IMR-90 (cell line): ENCODE data around the gene SLC2A13. TPM values are rescaled to one million over a fixed set of nuclear protein-coding genes. Genes with fewer than 3 reads are reported as not detected.

Experiments
- ATAC-seq: fragments of 200-7000 bp; cut with Tn5 transposase; 2 replicates; pipeline ENCODE4 v1.9.1; 2020; ENCODE audit warnings: low read depth, mild to moderate bottlenecking, moderate library complexity
- BruUV-seq: library from RNA; stranded (reverse); fragments of 400-500 nt; replicated peaks from 2 replicates; lab custom pipeline; 2021; lab: Mats Ljungman, UMichigan
- CTCF ChIA-PET: fragments of 300-600 bp; formaldehyde crosslinking; extraction: SDS; loops from one replicate; lab custom pipeline; 2021; ENCODE audit warnings: antibody characterized with exemption; lab: Yijun Ruan, JAX
- POLR2A ChIA-PET: fragments of 300-600 bp; sonication (Branson Sonifier 250); formaldehyde crosslinking; loops from one replicate; lab custom pipeline; 2022; ENCODE audit warnings: antibody characterized with exemption; ENCODE audit not compliant: unreplicated experiment; lab: Charles Lee
- DNase-seq: peaks from one replicate; pipeline ENCODE4 v3.0.0; 2013
- H2AFZ ChIP-seq: replicated peaks from 2 replicates; pipeline ENCODE3; 2013; ENCODE audit warnings: low read length, mild to moderate bottlenecking; ENCODE audit not compliant: poor library complexity
- H2AK5ac ChIP-seq: 2 replicates; pipeline ENCODE4 v1.6.1; 2013; ENCODE audit warnings: low read depth, low read length, inconsistent platforms
- H2AK9ac ChIP-seq: replicated peaks from 2 replicates; pipeline ENCODE3; 2013; ENCODE audit warnings: mild to moderate bottlenecking, low read depth, low read length, moderate library complexity; ENCODE audit not compliant: poor library complexity
- H2BK120ac ChIP-seq: 2 replicates; pipeline ENCODE4 v1.6.1; 2013; ENCODE audit warnings: low read depth, low read length, inconsistent platforms
- H2BK15ac ChIP-seq: 3 replicates; pipeline ENCODE4 v1.6.1; 2013; ENCODE audit warnings: low read depth, low read length, inconsistent platforms
- H2BK20ac ChIP-seq: 2 replicates; pipeline ENCODE4 v1.6.1; 2013; ENCODE audit warnings: low read depth, mild to moderate bottlenecking, inconsistent platforms, low read length, moderate library complexity
- H2BK5ac ChIP-seq: 2 replicates; pipeline ENCODE4 v1.6.1; 2013; ENCODE audit warnings: mild to moderate bottlenecking, low read depth, low read length, inconsistent platforms; ENCODE audit not compliant: poor library complexity, severe bottlenecking
- H3K14ac ChIP-seq: replicated peaks from 2 replicates; pipeline ENCODE4 v1.6.1; 2013; ENCODE audit warnings: low read depth, low read length, inconsistent platforms
- H3K18ac ChIP-seq: 2 replicates; pipeline ENCODE4 v1.6.1; 2013; ENCODE audit warnings: low read depth, low read length, control low read depth
- H3K23ac ChIP-seq: 2 replicates; pipeline ENCODE4 v1.6.1; 2013; ENCODE audit warnings: low read depth, low read length, inconsistent platforms
- H3K27ac ChIP-seq: 2 replicates; pipeline ENCODE4 v1.5.1; 2013; ENCODE audit warnings: mild to moderate bottlenecking, control low read depth, low read length; ENCODE audit not compliant: insufficient read depth
- H3K27me3 ChIP-seq: 2 replicates; pipeline ENCODE4 v1.6.1; 2013; ENCODE audit warnings: low read length; ENCODE audit not compliant: control insufficient read depth, insufficient read depth
- H3K36me3 ChIP-seq: 2 replicates; pipeline ENCODE4 v1.6.1; 2013; ENCODE audit warnings: low read length, mixed read lengths; ENCODE audit not compliant: control insufficient read depth, insufficient read depth
- H3K4ac ChIP-seq: 2 replicates; pipeline ENCODE4 v1.6.1; 2013; ENCODE audit warnings: low read depth, low read length, inconsistent platforms
- H3K4me1 ChIP-seq: 2 replicates; pipeline ENCODE4 v1.6.1; 2013; ENCODE audit warnings: low read length, mixed read lengths; ENCODE audit not compliant: control insufficient read depth, insufficient read depth
- H3K4me2 ChIP-seq: 2 replicates; pipeline ENCODE4 v1.6.1; 2013; ENCODE audit warnings: low read depth, mild to moderate bottlenecking, control low read depth, low read length, moderate library complexity
- H3K4me3 ChIP-seq: 2 replicates; pipeline ENCODE4 v1.5.1; 2013; ENCODE audit warnings: low read depth, mild to moderate bottlenecking, control low read depth, low read length, moderate library complexity; ENCODE audit not compliant: insufficient read depth
- H3K56ac ChIP-seq: 2 replicates; pipeline ENCODE4 v1.6.1; 2013; ENCODE audit warnings: low read length, inconsistent platforms; ENCODE audit not compliant: insufficient read depth; ENCODE audit errors: extremely low read depth
- H3K79me1 ChIP-seq, 2 experiments: 2 replicates each; pipeline ENCODE4 v1.6.1; 2013; ENCODE audit warnings: low read length in 2 of 2, inconsistent platforms in 1 of 2, low read depth in 1 of 2
- H3K9ac ChIP-seq: 2 replicates; pipeline ENCODE4 v1.6.1; 2013; ENCODE audit warnings: low read depth, low read length, control low read depth
- H3K9me1 ChIP-seq: 2 replicates; pipeline ENCODE4 v1.6.1; 2013; ENCODE audit warnings: low read length, inconsistent platforms; ENCODE audit not compliant: insufficient read depth
- H3K9me3 ChIP-seq: 2 replicates; pipeline ENCODE4 v1.6.1; 2013; ENCODE audit warnings: low read length; ENCODE audit not compliant: control insufficient read depth, insufficient read depth
- H4K20me1 ChIP-seq: 2 replicates; pipeline ENCODE4 v1.6.1; 2013; ENCODE audit warnings: low read length, inconsistent platforms; ENCODE audit not compliant: insufficient read depth
- H4K5ac ChIP-seq: 2 replicates; pipeline ENCODE4 v1.6.1; 2013; ENCODE audit warnings: mild to moderate bottlenecking, low read depth, low read length, control low read depth
- H4K8ac ChIP-seq, 2 experiments: 2 replicates each; pipeline ENCODE4 v1.6.1; 2013; ENCODE audit warnings: low read depth in 2 of 2, low read length in 2 of 2, control low read depth in 1 of 2, inconsistent platforms in 1 of 2
- H4K91ac ChIP-seq: 2 replicates; pipeline ENCODE4 v1.6.1; 2013; ENCODE audit warnings: low read depth, low read length, inconsistent platforms; ENCODE audit not compliant: insufficient read depth
- FOS ChIP-seq: fragments of 150-350 bp; IDR thresholded peaks from 2 replicates; pipeline ENCODE4 v1.6.1; 2016; ENCODE audit warnings: low read depth, low read length
- WGBS, 2 experiments: methylation state at CpG; one replicate each; pipeline versions ENCODE4 v1.1.5 to v1.1.7; 2013; ENCODE audit warnings: missing lambda C conversion rate in 2 of 2; ENCODE audit not compliant: insufficient read length in 1 of 2; ENCODE audit errors: extremely low coverage in 2 of 2; 5-methylcytosine and 5-hydroxymethylcytosine counted together
- dilution Hi-C: fragments of 300-500 bp; cut with HindIII; formaldehyde crosslinking; loops from one replicate; pipeline ENCODE4 v1.14.3; 2018; ENCODE audit warnings: low sequenced_read_pairs; ENCODE audit not compliant: unreplicated experiment
- in situ Hi-C: fragments of 300-500 bp; cut with MboI; formaldehyde crosslinking; loops from 3 replicates; pipeline ENCODE4 v1.14.3; 2019; ENCODE audit warnings: low sequenced_read_pairs, inconsistent platforms, mixed read lengths
- intact Hi-C: fragments of 100-400 bp; cut with micrococcal nuclease; formaldehyde crosslinking; loops from 2 replicates; pipeline ENCODE4 v1.10.0; 2022
- polyA plus RNA-seq, 3 experiments: library from polyadenylated mRNA; depleted of rRNA; stranded (reverse); fragments of >200 nt; gene quantifications; 2 replicates each; pipeline ENCODE4 v1.2.3, GENCODE V29; 2012; ENCODE audit warnings: low replicate concordance in 1 of 3
- total RNA-seq: library from RNA; depleted of rRNA; stranded (reverse); fragments of >200 nt; gene quantifications from 2 replicates; pipeline ENCODE4 v1.2.3, GENCODE V29; 2012

Gene SLC2A13
- total and polyA plus RNA-seq, 2 of the 4 experiments (the other 2 are of a cell fraction): 1.5 to 3.9 TPM

GRCh38 chr12:39928181-39928899, 177.5 kb downstream of the SLC2A13 start:
- H3K14ac ChIP-seq: no peak overlapping the region
- POLR2A ChIA-PET: interaction anchor here (0.5 kb wide), 1 partner anchor 1779 kb away, joined by 3 read pairs; no protein-coding TSS in a partner anchor
- no peak overlapping the region for H4K91ac ChIP-seq
- no peak overlapping the region for H2AK5ac ChIP-seq
- DNase-seq (no peak), ATAC-seq (no peak)
- no peak overlapping the region for H2AK9ac ChIP-seq
- H3K9ac ChIP-seq: no peak overlapping the region
- intact Hi-C loops: no loop called here
- no CpG with 5 or more reads among the region's 1 CpG for WGBS, 2 experiments
- H3K4me3 ChIP-seq: no peak overlapping the region
- no peak for TF ChIP-seq FOS
- no peak overlapping the region for H2AFZ ChIP-seq
- dilution Hi-C loops: no loop called here
- no peak overlapping the region for H3K27ac ChIP-seq
- no peaks in the 10 kb centered on the region for H3K27me3 ChIP-seq
- no peak overlapping the region for H2BK120ac ChIP-seq
- H3K56ac ChIP-seq: no peak overlapping the region
- no peaks in the 10 kb centered on the region for H3K9me3 ChIP-seq
- CTCF ChIA-PET: no interaction called here
- H3K9me1 ChIP-seq: no peaks in the 10 kb centered on the region
- H3K79me1 ChIP-seq: no peaks in the 10 kb centered on the region
- H3K18ac ChIP-seq: no peak overlapping the region
- BruUV-seq: no TSS peak
- no peak overlapping the region for H3K4ac ChIP-seq
- no peak overlapping the region for H4K8ac ChIP-seq
- H3K36me3 ChIP-seq: no peaks in the 10 kb centered on the region
- in situ Hi-C loops: no loop called here
- no peaks in the 10 kb centered on the region for H4K20me1 ChIP-seq
- H2BK15ac ChIP-seq: no peak overlapping the region
- no peak overlapping the region for H4K5ac ChIP-seq
- H3K4me2 ChIP-seq: no peak overlapping the region
- no peak overlapping the region for H2BK20ac ChIP-seq
- H3K23ac ChIP-seq: no peak overlapping the region
- H3K4me1 ChIP-seq: no peaks in the 10 kb centered on the region
- H2BK5ac ChIP-seq: no peak overlapping the region
